HG03139 (cell line): ENCODE data around the gene MRRF.
"Not testable (repeated sequence)": the region's sequence is repeated elsewhere in the genome, so short reads cannot be mapped to it uniquely, and the experiment has no call there.

Source experiments
- ATAC-seq: cut with Tn5 transposase; IDR thresholded peaks from one replicate; pipeline ENCODE4 v1.9.1; 2021; ENCODE audit not compliant: unreplicated experiment

MRRF gene

DNA sequence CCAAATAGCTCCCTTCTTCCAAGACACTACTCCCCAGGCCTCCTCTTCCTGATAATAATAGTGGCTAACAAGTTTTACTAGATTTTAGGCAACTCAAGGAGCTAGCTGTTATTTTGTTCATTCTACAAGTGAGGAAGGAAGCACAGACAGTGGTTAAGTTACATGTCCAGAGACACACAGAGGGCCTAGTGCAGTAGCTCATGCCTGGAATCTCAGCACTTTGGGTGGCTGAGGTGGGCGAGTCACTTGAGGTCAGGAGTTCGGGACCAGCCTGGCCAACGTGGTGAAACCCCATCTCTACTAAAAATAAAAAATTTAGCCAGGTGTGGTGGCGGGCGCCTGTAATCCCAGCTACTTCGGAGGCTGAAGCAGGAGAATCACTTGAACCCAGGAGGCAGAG lies 65.8 kb downstream of the MRRF start:
- not testable (repeated sequence) for ATAC-seq

GRCh38 chr9:122331523-122331927 lies 66.8 kb downstream of the MRRF start:
- ATAC-seq = no peak

- no peak for ATAC-seq
Observed at GRCh38 chr9:122332083-122332482, 67.4 kb downstream of the MRRF start.

GRCh38 chr9:122332644-122333043 lies 68.0 kb downstream of the MRRF start:
- no peak for ATAC-seq

GRCh38 chr9:122333169-122333808 lies 68.6 kb downstream of the MRRF start:
- ATAC-seq = no peak

DNA sequence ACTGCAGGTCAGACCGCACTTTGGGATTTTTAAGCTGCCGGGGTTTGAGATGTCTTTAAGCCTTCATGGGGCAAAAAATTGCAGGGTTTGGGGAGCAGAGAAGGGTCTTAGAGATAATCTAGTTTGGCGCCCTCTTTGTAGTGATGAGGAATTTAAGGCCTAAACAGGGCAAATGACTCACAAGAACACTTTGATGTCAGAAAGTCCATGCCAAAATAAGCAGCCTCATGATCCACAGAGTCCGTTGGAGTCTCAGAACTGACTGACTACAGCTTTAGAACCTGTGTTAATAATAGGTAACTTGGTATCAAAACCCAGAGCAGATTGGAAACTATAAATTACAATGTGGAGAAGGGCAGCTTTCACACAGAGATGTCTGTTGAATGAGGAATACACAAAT lies 70.2 kb downstream of the MRRF start:
- no peak for ATAC-seq

GRCh38 chr9:122336189-122336588 lies 71.5 kb downstream of the MRRF start:
- no peak for ATAC-seq

GRCh38 chr9:122336866-122337555 lies 72.3 kb downstream of the MRRF start:
- no peak for ATAC-seq

GRCh38 chr9:122337556-122337929 lies 72.9 kb downstream of the MRRF start:
- ATAC-seq = no peak

- ATAC-seq = no peak
Observed at GRCh38 chr9:122338536-122338935, 73.9 kb downstream of the MRRF start.

DNA sequence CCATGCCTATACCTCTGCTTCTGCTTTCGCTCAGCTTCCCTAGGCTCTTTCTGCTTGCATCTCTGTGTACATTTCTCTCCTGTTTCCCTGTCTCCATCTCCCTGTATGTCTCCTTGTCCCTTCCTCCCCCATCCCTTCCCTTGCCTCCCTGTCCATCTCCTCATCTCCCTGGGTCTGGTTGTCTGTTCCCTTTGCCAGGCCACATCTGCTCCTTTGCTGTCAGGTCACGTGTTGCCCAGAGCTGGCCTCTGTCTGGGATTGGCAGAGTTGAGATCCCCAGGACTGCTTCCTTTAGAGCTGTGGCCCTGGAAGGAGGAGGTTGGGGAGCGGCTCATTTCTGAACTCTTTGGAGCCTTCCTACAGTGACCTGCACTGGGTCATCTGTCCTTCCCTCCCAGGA lies 74.3 kb downstream of the MRRF start:
- no peak for ATAC-seq

GRCh38 chr9:122339579-122339978 lies 74.9 kb downstream of the MRRF start:
- ATAC-seq = no peak

GRCh38 chr9:122340161-122340560 lies 75.5 kb downstream of the MRRF start:
- no peak for ATAC-seq

GRCh38 chr9:122342323-122343050 lies 77.8 kb downstream of the MRRF start:
- no peak for ATAC-seq

GRCh38 chr9:122346478-122347347 lies 82.0 kb downstream of the MRRF start:
- ATAC-seq = no peak

- ATAC-seq = no peak
Observed at GRCh38 chr9:122347348-122348287, 82.9 kb downstream of the MRRF start.

DNA sequence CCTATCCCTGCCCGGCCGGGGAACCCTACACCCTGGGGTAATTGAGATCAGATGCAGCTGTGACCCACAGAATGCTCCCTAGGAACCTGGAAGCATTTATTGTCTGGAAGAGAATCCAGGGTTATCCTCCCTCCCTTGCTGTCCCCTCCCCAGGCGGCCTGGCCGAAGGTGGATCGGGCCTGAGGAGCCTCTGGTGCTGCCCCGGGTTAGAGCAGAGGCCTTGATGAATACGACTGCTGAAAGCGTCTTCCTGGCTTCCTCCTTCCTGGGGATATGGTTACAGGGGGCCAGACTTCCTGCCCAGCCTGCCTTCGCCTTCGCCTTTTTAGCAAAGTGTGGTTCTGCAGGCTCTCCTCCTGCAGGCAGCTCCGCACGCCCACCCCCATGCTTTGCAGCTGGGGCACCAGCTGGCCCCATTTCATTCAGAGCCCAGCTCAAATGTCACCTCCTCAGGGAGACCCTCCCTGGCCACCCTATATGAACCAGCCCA lies 83.7 kb downstream of the MRRF start:
- no peak for ATAC-seq

DNA sequence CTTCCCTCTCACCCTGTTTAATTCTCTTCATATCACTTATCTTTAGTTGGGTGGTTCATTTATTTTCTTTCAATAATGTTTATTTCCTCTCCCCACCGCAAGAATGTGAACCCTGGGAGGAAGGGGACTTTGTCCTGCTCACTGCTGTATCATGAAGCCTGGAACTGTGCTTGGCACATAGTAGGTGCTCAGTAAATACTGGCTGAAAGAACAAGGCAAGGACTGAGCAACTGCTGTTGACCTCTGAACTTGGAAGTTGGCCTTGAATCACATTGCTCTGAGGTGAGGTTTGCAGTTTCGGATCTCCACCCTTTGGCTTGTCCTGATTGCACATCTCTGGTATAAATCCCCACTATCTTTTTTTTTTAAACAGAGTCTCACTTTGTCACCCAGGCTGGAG lies 84.1 kb downstream of the MRRF start:
- no peak for ATAC-seq

DNA sequence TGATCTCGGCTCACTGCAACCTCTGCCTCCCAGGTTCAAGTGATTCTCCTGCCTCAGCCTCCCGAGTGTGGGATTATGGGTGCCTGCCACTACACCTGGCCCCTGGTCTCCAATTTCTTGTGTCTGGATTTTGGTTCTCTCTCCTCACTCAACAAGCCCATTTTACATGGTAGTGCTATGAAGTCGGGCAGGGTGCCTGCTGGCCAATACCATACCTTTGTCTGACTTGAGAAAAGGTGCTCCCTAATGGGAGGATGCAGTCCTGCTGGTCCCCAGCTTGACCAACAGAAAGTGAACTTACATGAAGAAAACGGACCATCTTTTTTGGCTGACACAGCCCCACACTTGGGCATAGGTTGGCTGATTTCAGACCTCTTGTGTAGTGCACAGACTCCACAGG lies 84.5 kb downstream of the MRRF start:
- no peak for ATAC-seq
